GM19193 (cell line): ENCODE measurements around the gene NMS.

Experiments
- POLR2A ChIP-seq: IDR thresholded peaks from 4 replicates; pipeline ENCODE4 v1.6.1; 2011; ENCODE audit not compliant: insufficient read depth, insufficient read length; ENCODE audit errors: extremely low read depth

NMS gene

GRCh38 chr2:100470182-100470581 is at the start of gene NMS:
NMS (plus strand) TSS chr2:100470482; CDS start chr2:100470489, 7 bp downstream.
- no peak for TF ChIP-seq POLR2A

DNA sequence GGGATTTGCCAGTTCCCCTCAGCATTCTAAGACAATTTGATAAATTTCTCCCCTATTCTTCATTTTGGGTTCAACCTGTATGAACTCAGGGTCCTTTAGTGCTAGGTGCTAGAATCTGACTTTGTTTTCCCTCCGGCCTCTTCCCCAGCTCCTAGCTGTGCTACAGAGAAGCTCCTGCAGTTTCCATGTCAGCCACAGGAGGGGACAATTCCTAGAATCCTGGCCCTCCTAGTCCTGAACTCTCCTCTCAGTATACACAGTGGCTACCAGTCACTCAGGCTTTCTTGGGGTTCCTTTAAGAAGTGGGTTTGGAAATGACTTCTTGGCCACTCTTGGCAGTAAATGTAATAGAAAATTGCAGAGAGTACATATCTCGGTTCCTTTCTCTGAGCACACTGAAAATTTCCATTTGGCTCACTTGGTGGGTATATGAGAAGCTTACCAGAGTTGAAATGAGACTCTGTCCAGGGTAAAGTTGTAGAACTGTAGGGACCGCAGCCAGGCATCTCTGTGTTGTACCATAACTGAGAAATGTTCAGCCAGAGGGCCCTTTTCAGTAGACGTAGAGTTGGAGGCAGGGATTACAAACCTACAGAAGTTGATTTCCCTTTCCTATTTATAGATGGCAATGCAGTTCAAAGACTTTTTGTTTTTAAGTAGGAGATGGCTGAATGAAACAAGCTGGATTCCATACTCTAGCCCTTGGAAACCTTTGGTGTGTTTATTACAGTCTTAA is 47.8 kb upstream of the NMS start:
- TF ChIP-seq POLR2A, result no peak

GRCh38 chr2:100423631-100424030 is 46.7 kb upstream of the NMS start:
- no peak for TF ChIP-seq POLR2A

DNA sequence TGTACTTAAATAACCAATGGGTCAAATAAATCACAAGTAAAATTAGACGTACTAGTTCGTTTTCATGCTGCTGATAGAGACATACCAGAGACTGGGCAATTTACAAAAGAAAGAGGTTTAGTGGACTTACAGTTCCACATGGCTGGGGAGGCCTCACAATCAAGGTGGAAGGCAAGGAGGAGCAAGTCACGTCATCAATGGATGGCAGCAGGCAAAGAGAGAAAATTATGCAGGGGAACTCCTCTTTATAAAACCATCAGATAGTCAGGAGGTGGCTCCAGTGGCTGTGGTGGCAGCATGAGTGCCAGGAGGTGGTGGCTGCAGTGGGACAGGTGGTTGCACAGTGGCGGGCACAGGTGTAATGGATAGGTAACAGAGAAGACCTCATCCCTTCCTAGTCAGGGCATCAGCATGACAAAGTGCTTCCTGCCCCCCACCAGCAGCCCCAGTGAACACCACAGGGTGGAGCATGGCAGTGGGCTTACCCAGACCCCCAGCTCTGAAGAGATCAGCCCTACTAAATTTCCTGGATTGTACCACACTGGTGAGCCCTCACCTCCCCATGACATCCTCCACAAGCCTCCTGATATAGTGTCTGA is 45.9 kb upstream of the NMS start:
- TF ChIP-seq POLR2A, result no peak

- no peak for TF ChIP-seq POLR2A
These were observed 45.2 kb upstream of the NMS start for GRCh38 chr2:100425107-100425506.

DNA sequence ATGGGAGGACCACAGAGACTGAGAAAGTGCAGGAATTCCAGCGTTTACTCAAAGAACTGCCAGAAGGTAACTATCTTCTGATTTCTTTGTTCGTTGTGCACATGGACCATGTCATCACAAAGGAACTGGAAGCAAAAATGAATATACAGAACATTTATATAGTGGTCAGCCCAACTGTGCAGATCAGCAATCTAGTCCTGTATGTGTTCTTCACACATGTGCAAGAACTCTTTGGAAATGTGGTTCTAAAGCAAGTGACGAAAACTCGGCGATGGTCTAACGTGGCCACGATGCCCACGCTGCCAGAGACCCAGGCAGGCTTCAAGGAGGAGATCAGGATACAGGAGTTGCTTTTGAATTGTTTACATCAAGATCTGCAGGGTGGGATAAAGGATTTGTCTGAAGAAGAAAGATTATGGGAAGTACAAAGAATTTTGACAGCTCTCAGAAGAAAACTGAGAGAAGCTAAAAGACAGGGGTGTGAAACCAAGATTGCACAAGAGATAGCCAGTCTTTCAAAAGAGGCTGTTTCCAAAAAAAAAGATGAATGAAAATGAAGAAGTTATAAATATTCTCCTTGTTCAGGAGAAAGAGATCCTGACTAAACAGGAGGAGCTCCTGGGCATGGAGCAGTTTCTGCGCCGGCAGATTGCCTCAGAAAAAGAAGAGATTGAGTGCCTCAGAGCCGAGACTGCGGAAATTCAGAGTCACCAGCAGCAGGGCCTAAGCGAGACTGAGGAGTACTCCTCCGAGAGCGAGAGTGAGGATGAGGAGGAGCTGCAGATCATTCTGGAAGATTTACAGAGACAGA is 44.5 kb upstream of the NMS start:
- TF ChIP-seq POLR2A, result no peak

DNA sequence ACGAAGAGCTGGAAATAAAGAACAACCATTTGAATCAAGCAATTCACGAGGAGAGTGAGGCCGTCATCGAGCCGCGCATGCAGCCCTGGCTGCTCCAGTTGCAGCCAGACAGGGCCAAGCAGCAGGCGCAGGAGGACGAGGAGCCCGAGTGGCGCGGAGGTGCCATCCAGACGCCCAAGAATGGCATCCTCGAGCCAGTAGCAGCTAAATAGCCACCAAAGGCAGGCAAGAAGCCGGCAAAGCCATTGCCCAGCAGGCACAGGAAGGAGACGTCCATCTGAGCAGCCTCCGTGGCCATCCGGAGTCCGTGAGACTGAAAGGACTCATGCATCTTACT is 43.9 kb upstream of the NMS start:
- TF ChIP-seq POLR2A, result no peak

GRCh38 chr2:100427111-100427510 is 43.2 kb upstream of the NMS start:
- no peak for TF ChIP-seq POLR2A

DNA sequence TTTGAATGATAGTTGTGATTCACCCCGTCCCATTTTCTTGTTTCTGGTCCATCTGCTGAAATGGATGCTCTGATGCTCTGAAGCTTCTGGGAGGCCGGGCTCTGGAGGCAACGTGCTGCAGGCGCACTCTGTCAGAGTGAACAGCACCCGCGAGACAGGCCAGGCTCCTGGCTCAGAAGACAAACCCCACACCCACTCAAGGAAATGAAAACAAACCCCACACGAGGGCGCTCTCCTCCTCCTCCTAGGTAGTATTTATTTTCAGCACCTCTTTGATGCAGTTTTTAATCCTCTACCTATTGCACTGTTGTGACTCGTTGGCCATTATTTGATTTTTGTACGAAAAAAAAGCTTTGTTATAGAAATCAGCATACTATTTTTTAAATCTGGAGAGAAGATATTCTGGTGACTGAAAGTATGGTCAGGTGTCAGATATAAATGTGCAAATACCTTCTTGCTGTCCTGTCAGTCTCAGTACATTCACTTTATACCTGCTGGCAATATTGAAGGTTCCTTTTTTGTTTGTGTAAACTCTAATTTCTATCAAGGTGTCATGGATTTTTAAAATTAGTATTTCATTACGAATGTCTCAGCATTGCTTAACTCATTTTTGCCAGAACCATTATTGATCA is 42.5 kb upstream of the NMS start:
- TF ChIP-seq POLR2A, result no peak

- no peak for TF ChIP-seq POLR2A
These were observed 40.6 kb upstream of the NMS start for GRCh38 chr2:100429726-100430125.

DNA sequence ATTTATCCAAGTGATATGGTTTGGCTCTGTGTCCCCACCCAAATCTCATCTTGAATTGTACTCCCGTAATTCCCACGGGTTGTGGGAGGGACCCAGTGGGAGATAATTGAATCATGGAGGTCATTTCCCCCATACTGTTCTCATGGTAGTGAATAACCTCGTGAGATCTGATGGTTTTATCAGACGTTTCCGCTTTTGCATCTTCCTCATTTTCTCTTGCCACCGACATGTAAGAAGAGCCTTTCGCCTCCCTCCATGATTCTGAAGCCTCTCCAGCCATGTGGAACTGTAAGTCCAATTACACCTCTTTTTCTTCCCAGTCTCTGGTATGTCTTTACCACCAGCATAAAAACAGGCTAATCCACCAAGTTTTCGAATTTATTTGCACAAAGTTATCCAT is 32.5 kb upstream of the NMS start:
- TF ChIP-seq POLR2A, result no peak

GRCh38 chr2:100446696-100447095 is 23.6 kb upstream of the NMS start:
- TF ChIP-seq POLR2A, result no peak

GRCh38 chr2:100451092-100451491 is 19.2 kb upstream of the NMS start:
- TF ChIP-seq POLR2A, result no peak

GRCh38 chr2:100451734-100452133 is 18.5 kb upstream of the NMS start:
- TF ChIP-seq POLR2A, result no peak

DNA sequence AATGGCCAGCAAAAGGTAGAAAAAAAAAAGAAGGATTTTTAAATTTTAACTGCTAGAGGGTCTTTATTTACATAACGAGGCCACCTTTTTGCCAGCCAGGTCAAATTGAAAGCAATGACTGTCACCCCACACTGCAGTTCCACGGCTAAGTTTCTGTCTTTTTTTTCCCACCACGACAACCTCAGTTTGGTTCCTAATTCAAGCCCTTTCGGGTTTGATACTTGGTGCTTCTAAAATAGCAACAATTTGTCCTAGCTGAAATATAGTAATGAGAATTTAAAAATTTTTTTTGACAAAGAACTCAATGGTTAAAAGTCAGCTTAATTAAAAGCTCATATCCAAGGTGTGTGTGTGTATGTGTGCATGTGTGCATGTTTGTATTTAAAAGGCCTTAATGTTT is 16.4 kb upstream of the NMS start:
- no peak for TF ChIP-seq POLR2A

GRCh38 chr2:100460904-100461530 is 9.3 kb upstream of the NMS start:
- no peak for TF ChIP-seq POLR2A
